Activated CD4-positive, alpha-beta T cell treated with anti-CD3 and anti-CD28 coated beads for 4 hours (primary cell): ENCODE data around the gene CNP.
"Not testable (repeated sequence)": the region's sequence is repeated elsewhere in the genome, so short reads cannot be mapped to it uniquely, and the experiment has no call there.

Experiments
- DNase-seq, 2 donors: peaks; one replicate each; pipeline ENCODE4 v3.0.0-alpha.2; 2020

CNP gene

DNA sequence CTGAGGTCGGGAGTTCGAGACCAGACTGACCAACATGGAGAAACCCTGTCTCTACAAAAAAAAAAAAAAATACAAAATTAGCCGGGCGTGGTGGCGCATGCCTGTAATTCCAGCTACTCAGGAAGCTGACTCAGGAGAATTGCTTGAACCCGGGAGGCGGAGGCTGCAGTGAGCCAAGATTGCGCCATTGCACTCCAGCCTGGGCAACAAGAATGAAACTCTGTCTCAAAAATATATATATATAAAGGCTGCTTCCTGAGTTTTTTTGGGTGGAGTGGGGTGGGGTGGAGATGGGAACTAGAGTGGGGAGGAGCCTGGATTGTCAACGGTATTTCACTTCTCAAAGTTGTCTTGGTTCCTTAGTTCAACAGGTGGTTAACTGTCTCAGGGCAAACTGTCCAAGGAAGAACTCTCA is 43.7 kb downstream of the CNP start:
- not testable (repeated sequence) for DNase-seq

DNA sequence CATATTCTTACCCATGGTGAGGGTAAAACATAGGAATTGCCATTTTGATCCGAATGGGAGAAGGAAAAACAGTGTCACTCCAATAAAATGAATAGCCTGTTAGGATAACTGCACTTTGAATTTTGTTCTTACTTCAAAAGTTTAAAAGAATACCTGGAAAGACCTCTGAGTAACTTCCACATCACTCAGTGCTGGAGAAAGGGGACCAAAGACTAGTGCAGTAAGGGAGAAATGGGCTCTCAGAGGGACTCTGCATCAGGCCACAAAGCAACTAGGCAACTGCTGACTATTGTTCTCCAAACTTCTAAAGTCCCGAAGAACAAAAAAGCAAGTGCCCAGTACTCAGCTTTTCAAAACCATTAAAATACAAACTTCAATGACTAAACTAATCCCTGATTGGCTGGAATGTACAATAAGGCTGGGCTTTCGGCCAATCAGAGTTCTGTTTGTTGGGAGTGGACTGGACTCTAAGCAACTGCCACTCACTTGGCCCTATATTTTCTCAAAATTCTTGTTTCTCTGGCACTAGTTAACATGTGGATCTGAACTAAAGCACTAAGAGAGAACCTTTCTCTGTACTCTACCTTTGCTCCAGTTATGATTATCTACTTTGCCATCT is 44.4 kb downstream of the CNP start:
- DNase-seq, result no peak

DNA sequence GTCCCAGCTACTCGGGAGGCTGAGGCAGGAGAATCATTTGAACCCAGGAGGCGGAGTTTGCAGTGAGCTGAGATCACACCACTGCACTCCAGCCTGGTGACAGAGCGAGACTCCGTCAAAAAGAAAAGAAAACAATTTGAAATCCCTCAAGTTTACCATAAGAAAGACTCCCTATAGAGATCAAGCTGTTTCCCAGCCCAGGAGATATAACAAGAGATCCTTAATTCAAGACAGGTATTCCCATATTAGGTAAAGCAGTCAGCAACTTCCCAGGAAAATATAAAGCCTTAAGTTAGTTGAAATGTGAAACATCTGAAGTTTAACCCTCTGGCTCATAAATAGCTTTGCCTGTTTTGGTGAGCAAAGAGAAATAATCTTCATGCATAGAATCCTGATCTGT is 45.8 kb downstream of the CNP start:
- not testable (repeated sequence) for DNase-seq

DNA sequence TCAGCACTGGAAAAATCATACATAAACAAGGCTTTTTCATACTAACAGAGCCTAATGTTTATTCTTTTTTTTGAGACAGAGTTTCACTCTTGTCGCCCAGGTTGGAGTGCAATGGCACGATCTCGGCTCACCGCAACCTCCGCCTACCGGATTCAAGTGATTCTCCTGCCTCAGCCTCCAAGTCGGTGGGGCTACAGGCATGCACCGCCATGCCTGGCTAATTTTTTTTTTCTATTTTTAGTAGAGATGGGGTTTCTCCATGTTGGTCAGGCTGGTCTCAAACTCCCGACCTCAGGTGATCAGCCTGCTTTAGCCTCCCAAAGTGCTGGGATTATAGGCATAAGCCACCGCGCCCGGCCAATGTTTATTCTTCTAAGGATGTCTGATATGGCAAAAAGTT is 47.1 kb downstream of the CNP start:
- DNase-seq, result not testable (repeated sequence)

DNA sequence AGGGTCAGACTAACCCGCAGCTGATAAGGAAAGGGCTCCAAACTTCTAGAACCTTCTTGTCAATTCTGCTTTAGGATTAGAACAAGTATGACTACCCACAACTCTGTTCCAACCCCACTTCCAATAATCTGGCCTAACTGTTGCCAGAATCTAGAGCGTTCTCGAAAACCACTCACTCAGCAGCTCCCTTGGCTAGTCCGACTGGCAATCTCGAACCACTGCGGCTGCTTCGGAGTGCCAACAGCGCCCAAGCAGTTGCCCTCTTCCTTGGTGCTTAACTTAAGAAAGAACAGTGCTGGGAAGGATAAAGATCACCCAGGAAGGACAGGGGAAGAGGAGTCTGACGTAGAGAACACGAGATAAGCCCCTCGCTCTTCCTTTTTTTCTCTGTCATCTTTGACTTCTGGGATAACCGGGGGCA is 49.8 kb downstream of the CNP start:
- peak in 1 of 2 donors; percentile 8 for DNase-seq

DNA sequence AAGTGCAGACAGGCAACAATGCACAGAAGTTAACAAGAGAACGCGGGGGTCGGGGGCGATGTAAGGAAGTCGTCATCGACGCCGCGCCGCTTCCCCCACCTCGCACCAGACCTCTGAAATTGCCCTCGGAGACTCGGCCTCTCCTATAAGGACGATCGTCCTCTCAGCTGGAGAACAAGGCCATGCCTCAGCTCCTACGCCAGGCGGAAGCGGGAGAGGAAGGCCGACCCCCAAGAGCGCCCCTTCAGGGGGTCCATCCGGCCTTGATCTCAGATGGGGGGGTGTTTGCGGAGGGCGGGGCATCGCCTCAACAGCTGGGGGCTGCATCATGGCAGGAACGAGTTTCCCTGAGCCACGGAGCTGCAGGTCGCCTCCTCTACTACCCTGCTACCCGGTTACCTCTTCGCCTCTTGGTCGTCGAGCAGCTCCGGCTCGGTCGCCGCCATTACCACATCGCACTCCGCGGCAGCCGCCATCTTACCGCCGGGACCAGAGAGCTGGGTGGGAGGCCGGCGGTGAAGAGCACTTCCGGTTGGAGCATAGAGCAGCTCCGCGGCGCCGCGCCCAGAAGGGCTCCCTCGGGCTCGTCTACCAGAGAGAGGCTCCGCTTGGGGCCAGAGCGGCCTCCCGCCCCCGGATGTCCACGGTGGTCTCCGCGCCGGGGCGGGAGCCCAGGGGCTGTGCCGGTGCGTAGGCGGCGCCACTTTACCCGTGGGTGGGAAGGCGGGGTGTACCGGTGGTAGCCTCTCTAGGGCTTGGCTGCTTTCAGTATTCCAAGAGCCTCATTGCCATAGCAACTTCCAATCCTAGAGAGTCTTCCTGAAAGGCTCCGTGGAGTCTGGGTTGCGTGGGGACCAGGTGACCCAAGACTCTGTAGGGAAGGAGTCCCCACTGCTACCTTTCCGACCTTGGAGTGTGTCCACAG is 50.6 kb downstream of the CNP start, which contains the start of gene DNAJC7:
Gene DNAJC7, minus strand, starts transcription at position 499 of the 925 bp plus-strand sequence. Its CDS starts 23 bp downstream, at position 476.
- DNase-seq, result peak; percentile 86 to 90

DNA sequence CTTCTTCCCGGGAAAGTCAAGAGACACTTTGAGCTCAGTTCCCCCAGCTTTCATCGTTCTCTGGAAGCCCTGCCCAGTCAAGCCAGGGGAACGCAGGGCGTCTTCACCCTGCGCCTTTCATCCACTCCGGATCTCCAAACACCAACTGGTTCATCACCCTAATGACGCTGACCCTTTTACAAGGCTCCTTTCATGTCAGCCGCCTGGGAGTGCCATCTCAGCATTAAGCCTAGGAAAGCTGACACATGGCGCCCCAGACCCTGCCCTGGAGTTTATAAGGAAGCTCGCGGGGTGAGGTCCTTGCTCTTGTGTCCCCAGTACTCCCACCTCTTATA is 51.2 kb downstream of the CNP start:
- DNase-seq, result no peak

DNA sequence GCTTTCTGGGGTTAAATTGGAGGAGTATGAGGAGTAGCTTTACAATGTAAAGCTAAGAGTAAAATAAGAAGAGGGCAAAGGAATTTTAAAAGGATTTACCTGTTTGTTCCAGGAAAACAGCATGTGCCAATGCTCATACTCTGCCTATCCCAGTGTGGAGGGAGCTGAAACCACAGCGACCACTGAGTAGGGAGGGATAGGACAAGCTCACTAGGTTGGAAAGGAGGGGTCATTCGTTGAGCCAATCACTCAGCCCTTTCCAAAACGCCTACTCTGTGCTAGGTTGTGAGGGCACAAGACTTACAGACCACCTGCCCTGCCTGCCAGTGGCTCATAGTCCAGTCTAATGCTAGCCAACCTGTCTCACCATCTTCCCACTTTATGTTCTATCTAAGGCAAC is 51.7 kb downstream of the CNP start:
- no peak for DNase-seq

DNA sequence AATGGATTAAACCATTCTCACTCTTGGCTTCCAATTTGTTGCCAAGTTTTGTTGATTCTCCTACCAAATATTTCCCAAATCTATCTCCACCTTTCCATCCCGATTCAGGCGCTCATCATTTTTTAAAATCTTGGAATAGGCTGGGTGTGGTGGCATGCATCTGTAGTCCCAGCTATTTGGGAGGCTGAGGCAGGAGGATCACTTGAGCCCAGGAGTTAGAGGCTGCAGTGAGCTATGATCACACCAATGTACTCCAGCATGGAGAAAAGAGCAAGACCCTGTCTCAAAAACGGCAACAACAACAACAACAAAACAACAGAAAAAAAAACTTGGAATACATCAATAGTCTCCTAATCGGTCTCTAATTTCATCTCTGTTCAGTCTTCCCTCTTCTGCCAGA is 52.4 kb downstream of the CNP start:
- DNase-seq, result no peak

DNA sequence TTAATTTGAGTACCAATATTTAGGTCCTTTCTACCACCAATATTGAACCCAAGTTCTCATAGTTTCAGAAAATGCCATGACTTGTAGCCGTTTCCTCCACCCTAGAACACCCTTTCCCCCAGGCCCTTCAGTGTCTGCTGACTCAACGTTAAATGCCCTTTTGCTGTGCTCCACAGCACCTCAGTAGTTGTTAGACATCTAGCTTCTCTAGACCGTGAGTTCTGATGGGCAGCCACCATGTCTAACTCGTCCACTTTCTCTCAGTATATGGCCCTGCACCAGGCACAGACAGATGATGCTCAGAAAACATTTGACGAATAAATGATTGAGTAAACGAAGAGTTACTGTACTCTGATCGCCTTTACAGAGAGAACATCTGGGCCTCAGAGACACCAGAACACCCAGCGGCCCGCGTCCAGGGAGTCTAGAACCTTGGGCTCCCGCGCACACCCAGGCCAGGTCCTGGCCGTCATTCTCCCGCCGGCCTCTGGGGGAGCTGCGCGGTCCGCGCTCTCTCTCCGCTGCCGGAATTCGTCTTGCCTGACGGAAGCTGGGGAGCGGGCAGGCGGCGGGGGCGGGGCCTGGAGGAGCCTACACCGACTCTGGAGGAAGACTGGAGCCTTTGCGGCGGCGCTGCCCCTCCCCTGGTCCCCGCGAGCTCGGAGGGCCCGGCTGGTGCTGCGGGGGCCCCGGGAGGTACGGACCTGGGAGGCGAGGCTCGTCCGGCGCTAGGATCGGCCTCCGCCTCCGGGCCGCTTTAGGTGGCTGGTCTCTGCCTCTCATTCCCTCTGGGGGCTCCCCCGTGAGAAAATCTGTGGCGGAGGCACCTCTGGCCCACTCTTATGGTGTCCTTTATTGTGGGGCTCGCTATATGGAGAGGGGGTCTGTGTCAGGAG is 53.2 kb downstream of the CNP start, which contains the start of gene NKIRAS2:
Gene NKIRAS2, plus strand, starts transcription at position 582 of the 896 bp plus-strand sequence. CDS start 1,488 bp downstream, outside the sequence.
- peak; percentile 91 to 92 for DNase-seq

DNA sequence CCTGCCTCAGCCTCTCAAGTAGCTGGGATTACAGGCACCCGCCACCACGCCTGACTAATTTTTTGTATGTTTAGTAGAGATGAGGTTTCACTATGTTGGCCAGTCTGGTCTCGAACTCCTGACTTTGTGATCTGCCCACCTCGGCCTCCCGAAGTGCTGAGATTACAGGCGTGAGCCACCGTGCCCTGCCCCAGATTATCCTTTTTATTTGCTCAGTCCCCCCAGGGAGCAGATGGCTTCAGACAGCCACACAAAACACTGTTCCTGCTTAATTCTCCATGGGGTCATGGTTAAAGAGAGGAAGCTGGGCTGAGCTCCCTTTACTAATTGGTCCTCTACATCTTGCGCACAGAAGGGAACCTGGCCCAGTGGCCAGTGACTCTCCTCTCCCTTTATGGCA is 54.2 kb downstream of the CNP start:
- DNase-seq, result not testable (repeated sequence)

DNA sequence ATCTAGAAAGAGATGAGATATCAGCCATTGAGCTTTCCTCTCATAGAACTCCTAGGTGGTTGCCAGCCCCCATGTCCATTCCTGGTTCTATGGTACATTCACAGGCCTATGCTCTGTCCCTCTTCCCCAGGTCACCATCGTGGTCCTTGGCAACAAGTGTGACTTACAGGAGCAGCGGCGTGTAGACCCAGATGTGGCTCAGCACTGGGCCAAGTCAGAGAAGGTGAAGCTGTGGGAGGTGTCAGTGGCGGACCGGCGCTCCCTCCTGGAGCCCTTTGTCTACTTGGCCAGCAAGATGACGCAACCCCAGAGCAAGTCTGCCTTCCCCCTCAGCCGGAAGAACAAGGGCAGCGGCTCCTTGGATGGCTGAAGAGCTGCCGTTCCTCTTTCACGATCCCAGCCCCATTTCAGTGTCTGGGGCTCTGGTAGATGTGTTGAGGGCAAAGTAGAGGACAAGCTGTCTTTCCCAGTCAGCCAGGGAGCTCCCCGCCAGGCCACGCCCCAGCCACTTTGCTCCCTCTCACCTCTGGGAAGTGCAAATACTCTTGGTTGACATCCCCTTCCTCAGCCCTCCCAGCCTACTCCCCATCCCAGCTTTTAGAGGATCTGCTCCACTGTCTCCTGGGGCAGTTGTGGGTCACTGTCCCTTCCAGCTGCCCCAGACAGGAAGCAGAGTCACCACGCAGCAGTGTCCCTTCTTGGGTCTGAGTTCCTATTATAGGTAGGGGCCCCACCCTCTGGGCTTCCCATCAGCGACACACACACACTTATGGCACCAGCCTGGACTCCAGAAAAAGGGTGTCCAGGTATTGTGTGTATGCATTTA is 57.1 kb downstream of the CNP start:
- DNase-seq, result no peak

DNA sequence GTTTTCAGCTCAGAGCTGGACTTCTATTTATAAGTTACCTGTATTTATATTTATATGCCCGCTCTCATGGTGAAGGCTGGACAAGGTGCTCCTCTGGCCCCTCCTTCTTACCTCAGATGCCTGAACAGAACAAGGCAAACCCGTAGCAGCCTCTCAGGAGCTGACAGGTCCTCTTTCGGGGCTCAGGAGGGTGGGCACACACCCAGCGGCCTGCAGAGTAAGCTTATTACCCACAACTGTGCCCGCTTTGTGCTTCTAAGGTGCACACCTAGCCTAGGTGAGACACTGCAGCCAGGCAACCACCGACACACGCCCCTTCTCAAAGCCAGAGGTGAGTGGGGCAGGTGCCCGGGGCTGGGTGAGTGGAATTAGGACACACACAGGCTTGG is 58.6 kb downstream of the CNP start:
- no peak for DNase-seq

DNA sequence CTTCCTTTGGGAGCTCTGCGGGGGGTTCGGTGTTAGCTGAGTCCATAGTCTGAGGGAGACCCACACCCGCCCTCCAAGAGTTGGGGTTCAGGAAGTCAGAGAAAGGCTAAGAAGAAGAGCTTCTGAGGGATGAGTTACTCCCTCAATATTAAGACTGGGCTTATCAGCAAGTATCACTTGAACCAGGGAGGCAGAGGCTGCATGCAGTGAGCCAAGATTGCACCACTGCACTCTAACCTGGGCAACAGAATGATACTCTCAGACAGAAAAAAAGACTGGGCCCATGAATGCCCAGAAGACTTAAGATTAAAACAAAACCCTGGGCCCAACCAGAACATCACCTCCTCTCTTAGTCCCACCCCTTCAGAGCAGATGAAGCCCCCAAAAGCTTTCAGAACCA is 59.3 kb downstream of the CNP start:
- DNase-seq, result no peak

DNA sequence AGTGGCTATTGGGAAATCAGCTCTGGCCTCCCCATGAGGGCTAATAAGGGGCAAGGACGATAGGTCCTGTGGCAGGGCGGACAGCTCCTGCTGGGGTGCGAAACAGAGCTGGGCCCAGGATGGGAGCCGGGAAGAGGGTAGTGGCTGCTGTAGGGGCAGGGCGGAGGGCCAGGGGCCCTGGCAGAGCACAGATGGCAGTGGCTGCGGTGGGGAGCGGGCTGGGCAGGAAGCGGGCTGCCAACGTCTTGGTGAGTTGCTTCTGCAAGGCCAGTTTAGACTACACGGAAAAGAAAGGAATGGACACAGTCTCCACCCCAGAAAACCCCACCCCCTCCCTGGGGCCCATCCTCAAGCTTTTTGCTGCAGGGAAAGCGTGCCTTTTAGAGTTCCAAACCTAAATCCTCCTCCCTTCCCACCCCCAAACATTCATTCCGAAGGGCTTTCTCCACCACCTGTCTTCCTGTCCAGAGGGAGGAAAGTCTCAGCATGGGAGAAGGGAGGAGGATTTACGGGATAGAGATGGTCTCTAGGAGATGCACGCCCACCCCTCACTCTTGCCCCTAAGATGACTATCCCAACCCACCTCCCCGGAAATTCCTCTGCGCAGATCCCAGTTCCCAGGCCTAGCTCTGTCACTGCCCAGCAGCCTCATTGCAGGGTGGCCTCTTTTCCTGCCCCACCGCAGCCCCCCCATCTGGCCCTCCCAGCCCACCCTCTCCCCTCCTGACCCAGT is 60.4 kb downstream of the CNP start:
- no peak for DNase-seq
